ENCODE data around the gene MIF4GD.
"Not testable (repeated sequence)": the region's sequence is repeated elsewhere in the genome, so short reads cannot be mapped to it uniquely, and the experiment has no call there.

Gene MIF4GD

DNA sequence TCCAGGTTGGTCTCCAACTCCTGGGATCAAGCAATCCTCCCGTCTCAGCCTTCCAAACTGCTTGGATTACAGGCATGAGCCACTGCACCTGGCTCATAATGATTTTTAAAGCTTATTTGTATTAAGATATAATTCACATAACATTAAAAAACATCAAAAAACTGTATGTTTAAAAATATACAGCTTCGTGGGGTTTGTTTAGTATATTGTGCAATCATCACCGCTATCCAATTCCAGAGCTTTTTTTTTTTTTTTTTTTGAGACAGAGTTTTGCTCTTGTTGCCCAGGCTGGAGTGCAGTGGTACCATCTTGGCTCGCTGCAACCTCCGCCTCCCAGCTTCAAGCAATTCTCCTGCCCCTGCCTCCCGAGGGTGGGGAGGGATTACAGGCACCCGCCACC lies 29.2 kb upstream of the MIF4GD start:
- H3F3A ChIP-seq (ENCODE audit: control insufficient read depth, insufficient read depth), result peaks cover 26% of the 10 kb centered on the region

DNA sequence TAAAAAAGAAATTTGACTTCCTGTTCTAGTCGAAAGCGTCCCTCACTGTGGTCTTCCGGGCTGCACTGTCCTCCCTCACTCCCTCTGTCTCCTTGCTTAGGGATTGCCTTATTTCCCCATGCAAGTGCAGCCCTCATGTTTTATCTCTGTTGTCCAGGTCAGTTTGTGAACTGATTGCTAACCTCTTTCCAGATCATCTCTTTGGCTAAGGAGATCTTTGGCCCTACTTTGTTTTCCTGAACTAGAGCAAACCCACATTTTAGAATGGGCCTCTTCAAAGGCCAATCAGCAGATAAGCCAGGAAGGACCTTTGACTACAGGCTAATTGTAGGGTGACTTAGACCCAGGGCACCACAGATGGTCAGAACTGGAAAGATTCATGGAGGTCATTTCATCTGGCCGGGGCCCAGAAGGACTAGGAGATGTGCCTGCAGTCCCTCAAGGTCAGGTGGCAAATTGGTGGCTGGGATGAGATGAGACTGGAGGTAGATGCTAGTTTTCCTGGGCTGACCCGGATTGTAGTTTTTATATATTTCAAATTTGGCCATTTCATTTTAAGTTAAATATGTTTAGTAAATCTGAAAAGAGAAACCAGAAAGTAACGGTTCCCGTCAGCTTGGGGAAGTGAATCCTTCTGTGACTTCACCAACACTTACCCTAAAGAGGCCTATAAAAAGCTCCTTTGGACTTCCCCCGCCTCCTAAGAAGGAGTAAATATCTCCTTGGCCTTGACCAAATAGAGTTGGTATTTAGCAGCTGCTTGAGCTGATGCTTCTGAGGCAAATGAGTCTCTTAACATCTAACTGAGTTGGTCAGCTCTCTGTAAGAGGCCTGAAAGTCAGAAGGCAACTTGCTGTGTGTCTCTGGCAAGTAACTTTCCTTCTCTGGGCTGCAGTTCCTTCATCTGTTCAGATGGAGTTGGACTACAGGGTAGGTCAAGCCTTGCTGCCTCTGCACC lies 24.4 kb upstream of the MIF4GD start:
- Histone ChIP-seq H3K9me2 (replicated peaks; ENCODE audit: control insufficient read depth, low read length) (no peaks in the 10 kb centered on the region), H3K4me3 (ENCODE audit: low read length) (peak overlapping the region; percentile 65), H3K4me2 (ENCODE audit: low read length) (peak overlapping the region; percentile 75), H3F3A (ENCODE audit: control insufficient read depth, insufficient read depth) (peaks cover 43% of the 10 kb centered on the region), H3K4me1 (ENCODE audit: control insufficient read depth, low read length) (peaks cover 48% of the 10 kb centered on the region), H3K27me3 (ENCODE audit: control insufficient read depth, low read length) (no peaks in the 10 kb centered on the region; the same call in 1 of the 2 replicates), H3K79me2 (ENCODE audit: control insufficient read depth, low read length) (no peaks in the 10 kb centered on the region), H3K27ac (ENCODE audit: low read depth, low read length) (peak overlapping the region; percentile 94), H4K20me1 (ENCODE audit: control insufficient read depth, insufficient read depth, low read depth, low read length) (no peaks in the 10 kb centered on the region), H3K36me3 (ENCODE audit: control insufficient read depth, low read length) (peaks cover 5% of the 10 kb centered on the region), H3K9me3 (ENCODE audit: control insufficient read depth, insufficient read depth, low read length) (no peaks in the 10 kb centered on the region)
- TF ChIP-seq, protein P1, sequence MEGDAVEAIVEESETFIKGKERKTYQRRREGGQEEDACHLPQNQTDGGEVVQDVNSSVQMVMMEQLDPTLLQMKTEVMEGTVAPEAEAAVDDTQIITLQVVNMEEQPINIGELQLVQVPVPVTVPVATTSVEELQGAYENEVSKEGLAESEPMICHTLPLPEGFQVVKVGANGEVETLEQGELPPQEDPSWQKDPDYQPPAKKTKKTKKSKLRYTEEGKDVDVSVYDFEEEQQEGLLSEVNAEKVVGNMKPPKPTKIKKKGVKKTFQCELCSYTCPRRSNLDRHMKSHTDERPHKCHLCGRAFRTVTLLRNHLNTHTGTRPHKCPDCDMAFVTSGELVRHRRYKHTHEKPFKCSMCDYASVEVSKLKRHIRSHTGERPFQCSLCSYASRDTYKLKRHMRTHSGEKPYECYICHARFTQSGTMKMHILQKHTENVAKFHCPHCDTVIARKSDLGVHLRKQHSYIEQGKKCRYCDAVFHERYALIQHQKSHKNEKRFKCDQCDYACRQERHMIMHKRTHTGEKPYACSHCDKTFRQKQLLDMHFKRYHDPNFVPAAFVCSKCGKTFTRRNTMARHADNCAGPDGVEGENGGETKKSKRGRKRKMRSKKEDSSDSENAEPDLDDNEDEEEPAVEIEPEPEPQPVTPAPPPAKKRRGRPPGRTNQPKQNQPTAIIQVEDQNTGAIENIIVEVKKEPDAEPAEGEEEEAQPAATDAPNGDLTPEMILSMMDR (IDR thresholded peaks at IDR 0.05; ENCODE audit: low read depth, low read length, poor library complexity, severe bottlenecking), result no peak
- TF ChIP-seq EZH2phosphoT487 (IDR thresholded peaks at IDR 0.05; ENCODE audit: borderline replicate concordance, low read length), result no peak

More for the DNA sequence above, 29.2 kb upstream of the MIF4GD start:
- Histone ChIP-seq H3K4me3 (ENCODE audit: low read length) (no peak overlapping the region), H3K4me1 (ENCODE audit: control insufficient read depth, low read length) (peaks cover 33% of the 10 kb centered on the region), H3K9me3 (ENCODE audit: control insufficient read depth, insufficient read depth, low read length) (no peaks in the 10 kb centered on the region), H3K36me3 (ENCODE audit: control insufficient read depth, low read length) (peaks cover 3% of the 10 kb centered on the region), H4K20me1 (ENCODE audit: control insufficient read depth, insufficient read depth, low read depth, low read length) (no peaks in the 10 kb centered on the region), H3K27me3 (ENCODE audit: control insufficient read depth, low read length) (no peaks in the 10 kb centered on the region; the same call in 1 of the 2 replicates), H3K79me2 (ENCODE audit: control insufficient read depth, low read length) (no peaks in the 10 kb centered on the region), H3K9me2 (replicated peaks; ENCODE audit: control insufficient read depth, low read length) (no peaks in the 10 kb centered on the region), H3K4me2 (ENCODE audit: low read length) (no peak overlapping the region), H3K27ac (ENCODE audit: low read depth, low read length) (no peak overlapping the region)
- TF ChIP-seq EZH2phosphoT487 (IDR thresholded peaks at IDR 0.05; ENCODE audit: borderline replicate concordance, low read length), result no peak

DNA sequence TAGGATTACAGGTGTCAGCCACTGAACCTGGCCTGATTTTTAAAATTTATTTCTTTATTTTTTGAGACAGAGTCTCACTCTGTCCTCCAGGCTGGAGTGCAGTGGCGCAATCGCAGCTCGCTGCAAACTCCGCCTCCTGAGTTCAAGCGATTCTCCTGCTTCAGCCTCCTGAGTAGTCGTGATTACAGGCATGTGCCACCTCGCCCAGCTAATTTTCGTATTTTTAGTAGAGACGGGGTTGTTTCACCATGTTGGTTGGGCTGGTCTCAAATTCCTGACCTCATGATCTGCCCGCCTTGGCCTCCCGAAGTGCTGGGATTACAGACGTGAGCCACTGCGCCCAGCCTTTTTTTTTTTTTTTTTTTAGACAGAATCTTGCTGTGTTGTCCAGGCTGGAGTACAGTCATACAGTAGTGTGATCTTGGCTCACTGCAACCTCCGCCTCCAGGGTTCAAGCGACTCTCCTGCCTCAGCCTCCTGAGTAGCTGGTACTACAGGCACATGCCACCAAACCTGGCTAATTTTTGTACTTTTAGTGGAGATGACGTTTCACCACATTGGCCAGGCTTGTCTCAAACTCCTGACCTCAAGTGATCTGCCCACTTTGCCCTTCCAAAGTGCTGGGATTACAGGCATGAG lies 21.9 kb upstream of the MIF4GD start:
- not testable (repeated sequence) for H3K9me2 ChIP-seq (replicated peaks; ENCODE audit: control insufficient read depth, low read length); H4K20me1 ChIP-seq (ENCODE audit: control insufficient read depth, insufficient read depth, low read depth, low read length); H3K4me2 ChIP-seq (ENCODE audit: low read length); H3K9me3 ChIP-seq (ENCODE audit: control insufficient read depth, insufficient read depth, low read length); H3K27ac ChIP-seq (ENCODE audit: low read depth, low read length); H3K27me3 ChIP-seq (ENCODE audit: control insufficient read depth, low read length); H3K4me3 ChIP-seq (ENCODE audit: low read length)
- peaks cover 51% of the 10 kb centered on the region for H3K4me1 ChIP-seq (ENCODE audit: control insufficient read depth, low read length)
- peaks cover 49% of the 10 kb centered on the region for H3F3A ChIP-seq (ENCODE audit: control insufficient read depth, insufficient read depth)
- H3K79me2 ChIP-seq (ENCODE audit: control insufficient read depth, low read length), result peaks cover 11% of the 10 kb centered on the region
- H3K36me3 ChIP-seq (ENCODE audit: control insufficient read depth, low read length), result peaks cover 14% of the 10 kb centered on the region

DNA sequence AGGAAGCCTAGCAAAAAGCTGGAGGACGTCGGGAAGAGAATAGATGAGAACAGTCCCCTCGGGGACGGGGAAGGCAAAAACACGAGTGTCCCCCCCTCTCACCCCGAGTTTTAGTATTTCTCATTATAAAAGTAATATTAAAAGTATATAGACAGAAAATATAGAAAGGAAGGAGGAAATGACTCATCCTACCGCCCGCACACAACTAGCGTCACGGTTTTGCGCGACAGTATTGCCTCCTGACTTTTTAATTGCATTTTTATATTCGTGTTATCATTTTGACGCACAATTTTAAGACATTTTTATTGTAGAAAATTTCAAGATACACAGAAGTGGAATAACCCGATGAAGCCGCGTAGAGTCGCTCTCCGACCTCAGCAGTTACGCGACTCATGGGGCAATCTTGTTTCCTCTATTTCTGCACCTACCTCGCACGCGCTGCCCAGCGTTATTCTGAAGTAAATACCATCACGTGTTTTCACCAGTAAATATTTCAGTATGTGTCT lies 18.9 kb upstream of the MIF4GD start:
- Histone ChIP-seq H4K20me1 (ENCODE audit: control insufficient read depth, insufficient read depth, low read depth, low read length) (no peaks in the 10 kb centered on the region), H3K4me3 (ENCODE audit: low read length) (peak overlapping the region; percentile 95), H3K4me1 (ENCODE audit: control insufficient read depth, low read length) (peaks cover 29% of the 10 kb centered on the region), H3K4me2 (ENCODE audit: low read length) (peak overlapping the region; percentile 68), H3K36me3 (ENCODE audit: control insufficient read depth, low read length) (peaks cover 38% of the 10 kb centered on the region), H3F3A (ENCODE audit: control insufficient read depth, insufficient read depth) (peaks cover 22% of the 10 kb centered on the region), H3K9me2 (replicated peaks; ENCODE audit: control insufficient read depth, low read length) (no peaks in the 10 kb centered on the region), H3K27me3 (ENCODE audit: control insufficient read depth, low read length) (no peaks in the 10 kb centered on the region), H3K27ac (ENCODE audit: low read depth, low read length) (peak overlapping the region; percentile 77), H3K79me2 (ENCODE audit: control insufficient read depth, low read length) (peaks cover 41% of the 10 kb centered on the region), H3K9me3 (ENCODE audit: control insufficient read depth, insufficient read depth, low read length) (no peaks in the 10 kb centered on the region)
- no peak for TF ChIP-seq EZH2phosphoT487 (IDR thresholded peaks at IDR 0.05; ENCODE audit: borderline replicate concordance, low read length)
- TF ChIP-seq, protein P1 (IDR thresholded peaks at IDR 0.05; ENCODE audit: low read depth, low read length, poor library complexity, severe bottlenecking), result peak; percentile 10

All from DOHH2 (cell line).